22Rv1 (cell line): ENCODE data around the gene CCL4.

Experiments
- CTCF ChIP-seq: fragments of 450-650 bp; IDR thresholded peaks from 2 replicates; pipeline ENCODE4 v1.5.1; 2017; ENCODE audit warnings: mild to moderate bottlenecking
- ZFX ChIP-seq: fragments of 450-650 bp; IDR thresholded peaks from 2 replicates; pipeline ENCODE4 v1.6.1; 2017; ENCODE audit warnings: antibody characterized with exemption, borderline replicate concordance

- TF ChIP-seq CTCF (no peak), ZFX (no peak)
Observed at GRCh38 chr17:36055171-36055570, 48.5 kb upstream of the CCL4 start.
